IMR-90 (cell line): ENCODE data around the gene ANKLE1. TPM values are rescaled to one million over a fixed set of nuclear protein-coding genes. Genes with fewer than 3 reads are reported as not detected.

Source experiments
- ATAC-seq: fragments of 200-7000 bp; cut with Tn5 transposase; 2 replicates; pipeline ENCODE4 v1.9.1; 2020; ENCODE audit warnings: low read depth, mild to moderate bottlenecking, moderate library complexity
- BruUV-seq: library from RNA; stranded (reverse); fragments of 400-500 nt; replicated peaks from 2 replicates; lab custom pipeline; 2021; lab: Mats Ljungman, UMichigan
- CTCF ChIA-PET: fragments of 300-600 bp; formaldehyde crosslinking; extraction: SDS; loops from one replicate; lab custom pipeline; 2021; ENCODE audit warnings: antibody characterized with exemption; lab: Yijun Ruan, JAX
- POLR2A ChIA-PET: fragments of 300-600 bp; sonication (Branson Sonifier 250); formaldehyde crosslinking; loops from one replicate; lab custom pipeline; 2022; ENCODE audit warnings: antibody characterized with exemption; ENCODE audit not compliant: unreplicated experiment; lab: Charles Lee
- DNase-seq: peaks from one replicate; pipeline ENCODE4 v3.0.0; 2013
- H2AFZ ChIP-seq: replicated peaks from 2 replicates; pipeline ENCODE3; 2013; ENCODE audit warnings: low read length, mild to moderate bottlenecking; ENCODE audit not compliant: poor library complexity
- H2AK5ac ChIP-seq: 2 replicates; pipeline ENCODE4 v1.6.1; 2013; ENCODE audit warnings: low read depth, low read length, inconsistent platforms
- H2AK9ac ChIP-seq: replicated peaks from 2 replicates; pipeline ENCODE3; 2013; ENCODE audit warnings: mild to moderate bottlenecking, low read depth, low read length, moderate library complexity; ENCODE audit not compliant: poor library complexity
- H2BK120ac ChIP-seq: 2 replicates; pipeline ENCODE4 v1.6.1; 2013; ENCODE audit warnings: low read depth, low read length, inconsistent platforms
- H2BK15ac ChIP-seq: 3 replicates; pipeline ENCODE4 v1.6.1; 2013; ENCODE audit warnings: low read depth, low read length, inconsistent platforms
- H2BK20ac ChIP-seq: 2 replicates; pipeline ENCODE4 v1.6.1; 2013; ENCODE audit warnings: low read depth, mild to moderate bottlenecking, inconsistent platforms, low read length, moderate library complexity
- H2BK5ac ChIP-seq: 2 replicates; pipeline ENCODE4 v1.6.1; 2013; ENCODE audit warnings: mild to moderate bottlenecking, low read depth, low read length, inconsistent platforms; ENCODE audit not compliant: poor library complexity, severe bottlenecking
- H3K14ac ChIP-seq: replicated peaks from 2 replicates; pipeline ENCODE4 v1.6.1; 2013; ENCODE audit warnings: low read depth, low read length, inconsistent platforms
- H3K18ac ChIP-seq: 2 replicates; pipeline ENCODE4 v1.6.1; 2013; ENCODE audit warnings: low read depth, low read length, control low read depth
- H3K23ac ChIP-seq: 2 replicates; pipeline ENCODE4 v1.6.1; 2013; ENCODE audit warnings: low read depth, low read length, inconsistent platforms
- H3K27ac ChIP-seq: 2 replicates; pipeline ENCODE4 v1.5.1; 2013; ENCODE audit warnings: mild to moderate bottlenecking, control low read depth, low read length; ENCODE audit not compliant: insufficient read depth
- H3K27me3 ChIP-seq: 2 replicates; pipeline ENCODE4 v1.6.1; 2013; ENCODE audit warnings: low read length; ENCODE audit not compliant: control insufficient read depth, insufficient read depth
- H3K36me3 ChIP-seq: 2 replicates; pipeline ENCODE4 v1.6.1; 2013; ENCODE audit warnings: low read length, mixed read lengths; ENCODE audit not compliant: control insufficient read depth, insufficient read depth
- H3K4ac ChIP-seq: 2 replicates; pipeline ENCODE4 v1.6.1; 2013; ENCODE audit warnings: low read depth, low read length, inconsistent platforms
- H3K4me1 ChIP-seq: 2 replicates; pipeline ENCODE4 v1.6.1; 2013; ENCODE audit warnings: low read length, mixed read lengths; ENCODE audit not compliant: control insufficient read depth, insufficient read depth
- H3K4me2 ChIP-seq: 2 replicates; pipeline ENCODE4 v1.6.1; 2013; ENCODE audit warnings: low read depth, mild to moderate bottlenecking, control low read depth, low read length, moderate library complexity
- H3K4me3 ChIP-seq: 2 replicates; pipeline ENCODE4 v1.5.1; 2013; ENCODE audit warnings: low read depth, mild to moderate bottlenecking, control low read depth, low read length, moderate library complexity; ENCODE audit not compliant: insufficient read depth
- H3K56ac ChIP-seq: 2 replicates; pipeline ENCODE4 v1.6.1; 2013; ENCODE audit warnings: low read length, inconsistent platforms; ENCODE audit not compliant: insufficient read depth; ENCODE audit errors: extremely low read depth
- H3K79me1 ChIP-seq, 2 experiments: 2 replicates each; pipeline ENCODE4 v1.6.1; 2013; ENCODE audit warnings: low read length in 2 of 2, inconsistent platforms in 1 of 2, low read depth in 1 of 2
- H3K9ac ChIP-seq: 2 replicates; pipeline ENCODE4 v1.6.1; 2013; ENCODE audit warnings: low read depth, low read length, control low read depth
- H3K9me1 ChIP-seq: 2 replicates; pipeline ENCODE4 v1.6.1; 2013; ENCODE audit warnings: low read length, inconsistent platforms; ENCODE audit not compliant: insufficient read depth
- H3K9me3 ChIP-seq: 2 replicates; pipeline ENCODE4 v1.6.1; 2013; ENCODE audit warnings: low read length; ENCODE audit not compliant: control insufficient read depth, insufficient read depth
- H4K20me1 ChIP-seq: 2 replicates; pipeline ENCODE4 v1.6.1; 2013; ENCODE audit warnings: low read length, inconsistent platforms; ENCODE audit not compliant: insufficient read depth
- H4K5ac ChIP-seq: 2 replicates; pipeline ENCODE4 v1.6.1; 2013; ENCODE audit warnings: mild to moderate bottlenecking, low read depth, low read length, control low read depth
- H4K8ac ChIP-seq, 2 experiments: 2 replicates each; pipeline ENCODE4 v1.6.1; 2013; ENCODE audit warnings: low read depth in 2 of 2, low read length in 2 of 2, control low read depth in 1 of 2, inconsistent platforms in 1 of 2
- H4K91ac ChIP-seq: 2 replicates; pipeline ENCODE4 v1.6.1; 2013; ENCODE audit warnings: low read depth, low read length, inconsistent platforms; ENCODE audit not compliant: insufficient read depth
- BHLHE40 ChIP-seq: fragments of 150-350 bp; IDR thresholded peaks from 2 replicates; pipeline ENCODE4 v1.6.1; 2016; ENCODE audit warnings: mild to moderate bottlenecking, low read depth, low read length
- CEBPB ChIP-seq: IDR thresholded peaks from 2 replicates; pipeline ENCODE4 v1.6.1; 2012; ENCODE audit warnings: low read depth, low read length, improper control_type of control experiment
- CHD1 ChIP-seq: IDR thresholded peaks from 2 replicates; pipeline ENCODE4 v1.6.1; 2012; ENCODE audit warnings: low read depth, low read length, improper control_type of control experiment
- FOS ChIP-seq: fragments of 150-350 bp; IDR thresholded peaks from 2 replicates; pipeline ENCODE4 v1.6.1; 2016; ENCODE audit warnings: low read depth, low read length
- MAFK ChIP-seq: IDR thresholded peaks from 2 replicates; pipeline ENCODE4 v1.6.1; 2012; ENCODE audit warnings: low read depth, low read length, improper control_type of control experiment
- MAZ ChIP-seq: IDR thresholded peaks from 2 replicates; pipeline ENCODE4 v1.6.1; 2012; ENCODE audit warnings: low read depth, mild to moderate bottlenecking, low read length, improper control_type of control experiment, moderate library complexity, borderline replicate concordance
- MXI1 ChIP-seq: IDR thresholded peaks from 2 replicates; pipeline ENCODE4 v1.6.1; 2012; ENCODE audit warnings: low read depth, mild to moderate bottlenecking, low read length, moderate library complexity, borderline replicate concordance
- NFE2L2 ChIP-seq: fragments of 150-350 bp; IDR thresholded peaks from 2 replicates; pipeline ENCODE4 v1.6.1; 2016; ENCODE audit warnings: low read depth, mild to moderate bottlenecking, low read length
- POLR2A ChIP-seq: IDR thresholded peaks from 2 replicates; pipeline ENCODE4 v1.6.1; 2012; ENCODE audit warnings: mild to moderate bottlenecking, low read depth, low read length
- RAD21 ChIP-seq: IDR thresholded peaks from 2 replicates; pipeline ENCODE4 v1.6.1; 2012; ENCODE audit warnings: low read length, improper control_type of control experiment
- RCOR1 ChIP-seq: IDR thresholded peaks from 2 replicates; pipeline ENCODE4 v1.6.1; 2012; ENCODE audit warnings: mild to moderate bottlenecking, low read length, improper control_type of control experiment; ENCODE audit not compliant: insufficient replicate concordance
- RFX5 ChIP-seq: IDR thresholded peaks from 2 replicates; pipeline ENCODE4 v1.8.0; 2012; ENCODE audit warnings: low read depth, mild to moderate bottlenecking, low read length, moderate library complexity
- SMC3 ChIP-seq: fragments of 150-350 bp; IDR thresholded peaks from 2 replicates; pipeline ENCODE4 v1.6.1; 2016; ENCODE audit warnings: low read depth, mild to moderate bottlenecking, antibody characterized with exemption, low read length, moderate library complexity
- WGBS, 2 experiments: methylation state at CpG; one replicate each; pipeline versions ENCODE4 v1.1.5 to v1.1.7; 2013; ENCODE audit warnings: missing lambda C conversion rate in 2 of 2; ENCODE audit not compliant: insufficient read length in 1 of 2; ENCODE audit errors: extremely low coverage in 2 of 2; 5-methylcytosine and 5-hydroxymethylcytosine counted together
- dilution Hi-C: fragments of 300-500 bp; cut with HindIII; formaldehyde crosslinking; loops from one replicate; pipeline ENCODE4 v1.14.3; 2018; ENCODE audit warnings: low sequenced_read_pairs; ENCODE audit not compliant: unreplicated experiment
- in situ Hi-C: fragments of 300-500 bp; cut with MboI; formaldehyde crosslinking; loops from 3 replicates; pipeline ENCODE4 v1.14.3; 2019; ENCODE audit warnings: low sequenced_read_pairs, inconsistent platforms, mixed read lengths
- intact Hi-C: fragments of 100-400 bp; cut with micrococcal nuclease; formaldehyde crosslinking; loops from 2 replicates; pipeline ENCODE4 v1.10.0; 2022
- polyA plus RNA-seq, 3 experiments: library from polyadenylated mRNA; depleted of rRNA; stranded (reverse); fragments of >200 nt; gene quantifications; 2 replicates each; pipeline ENCODE4 v1.2.3, GENCODE V29; 2012; ENCODE audit warnings: low replicate concordance in 1 of 3
- total RNA-seq: library from RNA; depleted of rRNA; stranded (reverse); fragments of >200 nt; gene quantifications from 2 replicates; pipeline ENCODE4 v1.2.3, GENCODE V29; 2012
- TF ChIP-seq, protein P1 (sequence below): fragments of 150-350 bp; IDR thresholded peaks from 2 replicates; pipeline ENCODE4 v1.6.1; 2016; ENCODE audit warnings: low read depth, mild to moderate bottlenecking, low read length, moderate library complexity, borderline replicate concordance
- TF ChIP-seq, protein P2 (sequence below): conservative IDR thresholded peaks from 2 replicates; pipeline ENCODE4 v1.5.1; 2012; ENCODE audit warnings: mild to moderate bottlenecking, low read depth, low read length, improper control_type of control experiment
- TF ChIP-seq, protein P3 (sequence below): fragments of 150-350 bp; IDR thresholded peaks from 2 replicates; pipeline ENCODE4 v1.6.1; 2017; ENCODE audit warnings: mild to moderate bottlenecking, antibody characterized with exemption, low read length, low read depth

ANKLE1 gene
- total and polyA plus RNA-seq, 2 of the 4 experiments (the other 2 are of a cell fraction), result under 0.01 to 0.87 TPM

DNA sequence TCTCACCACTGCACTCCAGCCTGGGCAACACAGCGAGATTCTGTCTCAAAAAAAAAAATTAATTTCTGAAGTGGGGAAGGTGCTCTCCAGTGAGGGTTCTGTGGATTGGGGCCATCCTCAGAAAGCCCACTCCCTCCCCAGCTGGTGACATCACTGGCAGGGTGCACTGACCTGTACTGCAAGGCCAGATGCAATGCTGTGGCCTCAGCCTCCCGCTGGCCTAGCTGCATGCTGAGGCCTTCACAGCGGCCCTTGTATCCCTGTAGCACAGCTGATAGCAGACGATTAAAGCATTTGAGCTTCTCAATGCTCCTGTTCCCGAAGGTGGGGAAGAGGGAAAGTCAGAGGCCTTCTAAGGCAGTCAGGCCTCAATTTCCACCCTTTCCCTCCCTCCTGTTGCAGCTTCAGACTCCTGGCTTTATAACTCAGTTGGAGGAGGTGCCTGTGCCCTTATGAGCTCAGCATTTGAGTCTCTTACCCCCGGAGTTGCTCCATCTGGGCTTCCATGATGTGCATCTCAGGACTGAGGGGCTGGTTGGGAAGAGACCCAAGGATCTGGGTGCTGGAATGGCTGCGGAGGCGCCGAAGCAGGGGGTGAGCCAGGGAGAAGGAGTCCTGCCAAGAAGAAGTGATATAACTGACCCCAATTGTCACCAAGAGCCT is 22.5 kb upstream of the ANKLE1 start:
- Histone ChIP-seq H3K79me1 (no peaks in the 10 kb centered on the region; a peak in 1 of 4 replicates), H3K27me3 (no peaks in the 10 kb centered on the region; the same call in 1 of the 2 replicates), H3K4me3 (no peak overlapping the region), H3K4me1 (no peaks in the 10 kb centered on the region), H3K36me3 (no peaks in the 10 kb centered on the region), H3K56ac (no peak overlapping the region), H4K8ac (no peak overlapping the region), H4K5ac (no peak overlapping the region), H2BK120ac (no peak overlapping the region), H3K27ac (no peak overlapping the region), H2AFZ (no peak overlapping the region), H2AK5ac (no peak overlapping the region), H2BK15ac (no peak overlapping the region), H3K23ac (no peak overlapping the region), H2AK9ac (no peak overlapping the region), H3K9me1 (peaks cover 4% of the 10 kb centered on the region), H3K4me2 (no peak overlapping the region), H2BK5ac (no peak overlapping the region), H3K9me3 (peaks cover 10% of the 10 kb centered on the region), H3K14ac (no peak overlapping the region), H3K18ac (no peak overlapping the region), H4K91ac (no peak overlapping the region), H4K20me1 (0 out of 2 replicates have a peak, but pooled peaks cover 4% of the 10 kb centered on the region), H3K4ac (no peak overlapping the region), H2BK20ac (no peak overlapping the region), H3K9ac (no peak overlapping the region)
- ChIA-PET CTCF (interaction anchor here (0.6 kb wide), 1 partner anchor 208 kb away, joined by 3 read pairs; no protein-coding TSS in a partner anchor), POLR2A (no interaction called here)
- DNase-seq (no peak), ATAC-seq (no peak)
- TF ChIP-seq CEBPB (no peak), RCOR1 (no peak), RAD21 (no peak), SMC3 (no peak), RFX5 (no peak), CHD1 (no peak), MXI1 (no peak), NFE2L2 (no peak), POLR2A (no peak), MAZ (no peak), BHLHE40 (no peak), FOS (no peak), MAFK (no peak)
- TF ChIP-seq, protein P1, sequence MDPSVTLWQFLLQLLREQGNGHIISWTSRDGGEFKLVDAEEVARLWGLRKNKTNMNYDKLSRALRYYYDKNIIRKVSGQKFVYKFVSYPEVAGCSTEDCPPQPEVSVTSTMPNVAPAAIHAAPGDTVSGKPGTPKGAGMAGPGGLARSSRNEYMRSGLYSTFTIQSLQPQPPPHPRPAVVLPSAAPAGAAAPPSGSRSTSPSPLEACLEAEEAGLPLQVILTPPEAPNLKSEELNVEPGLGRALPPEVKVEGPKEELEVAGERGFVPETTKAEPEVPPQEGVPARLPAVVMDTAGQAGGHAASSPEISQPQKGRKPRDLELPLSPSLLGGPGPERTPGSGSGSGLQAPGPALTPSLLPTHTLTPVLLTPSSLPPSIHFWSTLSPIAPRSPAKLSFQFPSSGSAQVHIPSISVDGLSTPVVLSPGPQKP, result no peak
- TF ChIP-seq, protein P2, sequence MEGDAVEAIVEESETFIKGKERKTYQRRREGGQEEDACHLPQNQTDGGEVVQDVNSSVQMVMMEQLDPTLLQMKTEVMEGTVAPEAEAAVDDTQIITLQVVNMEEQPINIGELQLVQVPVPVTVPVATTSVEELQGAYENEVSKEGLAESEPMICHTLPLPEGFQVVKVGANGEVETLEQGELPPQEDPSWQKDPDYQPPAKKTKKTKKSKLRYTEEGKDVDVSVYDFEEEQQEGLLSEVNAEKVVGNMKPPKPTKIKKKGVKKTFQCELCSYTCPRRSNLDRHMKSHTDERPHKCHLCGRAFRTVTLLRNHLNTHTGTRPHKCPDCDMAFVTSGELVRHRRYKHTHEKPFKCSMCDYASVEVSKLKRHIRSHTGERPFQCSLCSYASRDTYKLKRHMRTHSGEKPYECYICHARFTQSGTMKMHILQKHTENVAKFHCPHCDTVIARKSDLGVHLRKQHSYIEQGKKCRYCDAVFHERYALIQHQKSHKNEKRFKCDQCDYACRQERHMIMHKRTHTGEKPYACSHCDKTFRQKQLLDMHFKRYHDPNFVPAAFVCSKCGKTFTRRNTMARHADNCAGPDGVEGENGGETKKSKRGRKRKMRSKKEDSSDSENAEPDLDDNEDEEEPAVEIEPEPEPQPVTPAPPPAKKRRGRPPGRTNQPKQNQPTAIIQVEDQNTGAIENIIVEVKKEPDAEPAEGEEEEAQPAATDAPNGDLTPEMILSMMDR, result no peak
- TF ChIP-seq, protein P3, sequence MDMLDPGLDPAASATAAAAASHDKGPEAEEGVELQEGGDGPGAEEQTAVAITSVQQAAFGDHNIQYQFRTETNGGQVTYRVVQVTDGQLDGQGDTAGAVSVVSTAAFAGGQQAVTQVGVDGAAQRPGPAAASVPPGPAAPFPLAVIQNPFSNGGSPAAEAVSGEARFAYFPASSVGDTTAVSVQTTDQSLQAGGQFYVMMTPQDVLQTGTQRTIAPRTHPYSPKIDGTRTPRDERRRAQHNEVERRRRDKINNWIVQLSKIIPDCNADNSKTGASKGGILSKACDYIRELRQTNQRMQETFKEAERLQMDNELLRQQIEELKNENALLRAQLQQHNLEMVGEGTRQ, result no peak
- in situ Hi-C loops, result no loop called here
- intact Hi-C loops, result no loop called here
- dilution Hi-C loops, result no loop called here
- BruUV-seq, result no TSS peak
- 60% methylated on average over 1 of the region's 9 CpGs; no CpG with 5 or more reads in 1 of the 2 experiments for WGBS, 2 experiments
